Measurements from ENCODE around the gene ARCN1. TPM values are rescaled to one million over a fixed set of nuclear protein-coding genes. Genes with fewer than 3 reads are reported as not detected.

ARCN1 gene
- total RNA-seq, 2 experiments from 2014 or later = 51.0 to 98.9 TPM

DNA sequence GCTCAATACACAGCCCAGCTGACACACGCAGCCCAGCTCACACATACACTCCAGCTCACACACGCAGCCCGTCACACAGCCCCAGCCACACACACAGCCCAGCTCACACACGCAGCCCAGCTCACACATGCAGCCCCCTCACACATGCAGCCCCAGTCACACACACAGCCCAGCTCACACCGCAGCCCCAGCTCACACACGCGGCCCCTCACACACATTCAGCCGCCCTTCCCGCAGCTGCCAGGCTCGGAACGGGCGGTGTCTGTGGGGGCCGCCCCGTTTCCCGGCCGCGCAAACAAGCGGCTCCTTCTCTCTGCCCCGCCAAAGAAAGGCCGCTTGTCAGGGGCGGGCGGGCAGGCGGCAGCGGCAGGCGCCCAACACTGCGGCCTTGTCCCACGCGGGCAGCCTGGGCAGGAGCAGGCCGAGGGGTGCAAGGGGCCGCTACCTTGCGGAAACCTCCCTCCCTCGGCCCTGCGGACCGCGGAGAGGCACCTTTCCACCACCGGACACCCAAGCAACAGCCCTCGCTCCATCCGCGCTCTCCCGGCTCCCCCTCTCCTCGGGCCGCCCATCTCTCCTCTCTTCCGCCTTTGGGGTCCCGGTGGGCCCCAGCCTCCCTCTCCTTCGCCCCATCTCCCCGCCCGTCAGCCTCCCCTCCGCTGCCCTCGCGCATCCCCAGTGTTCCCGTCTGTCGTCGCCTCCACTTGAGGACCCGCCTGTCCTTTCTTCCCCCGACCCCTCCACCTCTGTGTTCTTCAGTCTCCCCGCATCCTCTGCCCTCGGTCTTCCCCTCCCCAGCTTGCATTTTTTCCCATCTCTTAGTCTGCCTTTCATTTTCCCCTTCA lies 37.4 kb downstream of the ARCN1 start:
- ChIA-PET CTCF (ENCODE audit: unreplicated experiment) (interaction anchor here (0.5 to 1.1 kb wide), 6 partner anchors 9 to 472 kb away, joined by 3 to 6 read pairs (median 3); no protein-coding TSS in a partner anchor), POLR2A (no interaction called here)
- H3K36me3 ChIP-seq (ENCODE audit: insufficient read depth, low read length) = no peaks in the 10 kb centered on the region
- intact Hi-C loops (cut with micrococcal nuclease; ENCODE audit: unreplicated experiment) = no loop called here
- no peaks in the 10 kb centered on the region for H3K79me2 ChIP-seq (ENCODE audit: insufficient read depth, low read depth, low read length)
- no peak overlapping the region for H3K4me3 ChIP-seq (ENCODE audit: low read depth, low read length, poor library complexity, severe bottlenecking)
- TF ChIP-seq, protein P1, sequence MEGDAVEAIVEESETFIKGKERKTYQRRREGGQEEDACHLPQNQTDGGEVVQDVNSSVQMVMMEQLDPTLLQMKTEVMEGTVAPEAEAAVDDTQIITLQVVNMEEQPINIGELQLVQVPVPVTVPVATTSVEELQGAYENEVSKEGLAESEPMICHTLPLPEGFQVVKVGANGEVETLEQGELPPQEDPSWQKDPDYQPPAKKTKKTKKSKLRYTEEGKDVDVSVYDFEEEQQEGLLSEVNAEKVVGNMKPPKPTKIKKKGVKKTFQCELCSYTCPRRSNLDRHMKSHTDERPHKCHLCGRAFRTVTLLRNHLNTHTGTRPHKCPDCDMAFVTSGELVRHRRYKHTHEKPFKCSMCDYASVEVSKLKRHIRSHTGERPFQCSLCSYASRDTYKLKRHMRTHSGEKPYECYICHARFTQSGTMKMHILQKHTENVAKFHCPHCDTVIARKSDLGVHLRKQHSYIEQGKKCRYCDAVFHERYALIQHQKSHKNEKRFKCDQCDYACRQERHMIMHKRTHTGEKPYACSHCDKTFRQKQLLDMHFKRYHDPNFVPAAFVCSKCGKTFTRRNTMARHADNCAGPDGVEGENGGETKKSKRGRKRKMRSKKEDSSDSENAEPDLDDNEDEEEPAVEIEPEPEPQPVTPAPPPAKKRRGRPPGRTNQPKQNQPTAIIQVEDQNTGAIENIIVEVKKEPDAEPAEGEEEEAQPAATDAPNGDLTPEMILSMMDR (conservative IDR thresholded peaks at IDR 0.05; ENCODE audit: low read length) = no peak
- TF ChIP-seq EZH2phosphoT487 (IDR thresholded peaks at IDR 0.05; ENCODE audit: borderline replicate concordance, low read depth, low read length) = peak; percentile 89; the same call in 1 of the 2 replicates
- H3K27ac ChIP-seq (ENCODE audit: low read depth, low read length, poor library complexity, severe bottlenecking) = no peak overlapping the region
- H3K4me1 ChIP-seq (ENCODE audit: insufficient read depth, low read length, poor library complexity, severe bottlenecking) = peaks cover 22% of the 10 kb centered on the region
- H4K20me1 ChIP-seq (ENCODE audit: insufficient read depth, low read length) = no peaks in the 10 kb centered on the region
- H3K9me3 ChIP-seq (ENCODE audit: low read length) = no peaks in the 10 kb centered on the region
- BruUV-seq (replicated peaks) = no TSS peak
- peak overlapping the region; percentile 46 for H3K4me2 ChIP-seq (ENCODE audit: low read length)
- H3K9me2 ChIP-seq (ENCODE audit: insufficient read depth, low read length) = no peaks in the 10 kb centered on the region
- H2AFZ ChIP-seq (ENCODE audit: low read length) = no peak overlapping the region
- DNase-seq (ENCODE audit: low spot score) = no peak

DNA sequence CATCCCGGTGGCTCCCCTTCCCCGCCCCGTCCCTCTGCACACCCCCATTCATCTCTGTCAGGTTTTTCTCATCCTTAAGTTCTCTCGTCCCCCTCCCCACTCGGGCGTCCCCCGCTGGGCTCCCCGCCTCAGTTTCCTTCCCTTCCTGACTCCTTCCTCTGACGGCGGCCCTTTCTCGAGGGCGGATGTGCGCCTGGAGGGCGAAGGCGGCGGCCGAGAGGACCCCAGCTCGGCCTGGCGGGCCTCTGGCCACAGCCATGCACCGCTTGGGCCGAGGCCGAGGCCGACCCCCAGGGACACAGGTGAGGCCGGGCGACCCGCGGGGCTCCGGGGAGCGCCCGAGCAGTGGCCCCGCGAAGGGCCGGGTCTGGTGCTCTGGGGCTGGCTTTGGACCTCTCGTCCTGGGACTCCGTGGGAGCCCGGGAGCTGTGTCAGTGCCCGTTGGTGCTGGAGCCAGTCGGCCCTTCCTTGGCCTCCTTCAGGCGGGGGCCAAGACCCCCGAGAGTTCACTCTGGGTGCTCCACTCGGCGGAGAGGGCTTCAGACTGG lies 38.1 kb downstream of the ARCN1 start:
- peaks cover 22% of the 10 kb centered on the region for H3K4me1 ChIP-seq (ENCODE audit: insufficient read depth, low read length, poor library complexity, severe bottlenecking)
- no peak overlapping the region for H3K4me3 ChIP-seq (ENCODE audit: low read depth, low read length, poor library complexity, severe bottlenecking)
- no peaks in the 10 kb centered on the region for H3K36me3 ChIP-seq (ENCODE audit: insufficient read depth, low read length)
- no peak for TF ChIP-seq EZH2phosphoT487 (IDR thresholded peaks at IDR 0.05; ENCODE audit: borderline replicate concordance, low read depth, low read length)
- TF ChIP-seq, protein P1 (conservative IDR thresholded peaks at IDR 0.05; ENCODE audit: low read length) = no peak
- no peaks in the 10 kb centered on the region for H4K20me1 ChIP-seq (ENCODE audit: insufficient read depth, low read length)
- intact Hi-C loops (cut with micrococcal nuclease; ENCODE audit: unreplicated experiment) = no loop called here
- no TSS peak for BruUV-seq (replicated peaks)
- CTCF ChIA-PET (ENCODE audit: unreplicated experiment) = interaction anchor here (1.1 kb wide), 1 partner anchor 10 kb away, joined by 3 read pairs; no protein-coding TSS in a partner anchor
- no peaks in the 10 kb centered on the region for H3K9me2 ChIP-seq (ENCODE audit: insufficient read depth, low read length)
- POLR2A ChIA-PET = no interaction called here
- no peak overlapping the region for H3K27ac ChIP-seq (ENCODE audit: low read depth, low read length, poor library complexity, severe bottlenecking)
- H2AFZ ChIP-seq (ENCODE audit: low read length) = no peak overlapping the region
- no peaks in the 10 kb centered on the region for H3K9me3 ChIP-seq (ENCODE audit: low read length)
- no peak for DNase-seq (ENCODE audit: low spot score)
- no peaks in the 10 kb centered on the region for H3K79me2 ChIP-seq (ENCODE audit: insufficient read depth, low read depth, low read length)
- peak overlapping the region; percentile 46 for H3K4me2 ChIP-seq (ENCODE audit: low read length)

Data from OCI-LY7 (cell line).